Thyroid gland (tissue), 4 donors: ENCODE data around the gene CHDH.

Experiments used
- CTCF ChIP-seq, 6 experiments: fragments of 200-600 bp in 3 of 6; fragments of 450-650 bp in 3 of 6; sonication (generic) in 3 of 6; IDR thresholded peaks; one replicate each; pipeline ENCODE4 v1.5.1; 2016 to 2019; ENCODE audit warnings: antibody characterized with exemption in 6 of 6, mild to moderate bottlenecking in 2 of 6, inconsistent platforms in 1 of 6, moderate library complexity in 1 of 6
- POLR2A ChIP-seq, 2 donors: fragments of 450-650 bp; IDR thresholded peaks; one replicate each; pipeline ENCODE4 v1.6.1; 2017; ENCODE audit warnings: antibody characterized with exemption in 2 of 2, mild to moderate bottlenecking in 2 of 2, moderate library complexity in 1 of 2

GRCh38 chr3:53809267-53809666 lies 37.0 kb downstream of the CHDH start:
- no peak for TF ChIP-seq CTCF (IDR thresholded peaks at IDR 0.05)
- no peak for TF ChIP-seq POLR2A (IDR thresholded peaks at IDR 0.05)
